ENCODE measurements around the gene ATG10. TPM values are rescaled to one million over a fixed set of nuclear protein-coding genes. Genes with fewer than 3 reads are reported as not detected.

ATG10 gene
- total RNA-seq, 1 experiment from 2014 or later: 7.6 TPM

- TF ChIP-seq CTCF (conservative IDR thresholded peaks at IDR 0.05): no peak
- Histone ChIP-seq H2BK15ac (ENCODE audit: low read depth, low read length) (no peak overlapping the region), H2AFZ (ENCODE audit: low read length) (no peak overlapping the region), H3K9ac (ENCODE audit: extremely low read depth, insufficient read length, low read length) (no peak overlapping the region), H3K14ac (ENCODE audit: insufficient read depth, low read length) (no peak overlapping the region), H3K79me1 (ENCODE audit: insufficient read depth, low read depth, low read length, poor library complexity, severe bottlenecking) (no peaks in the 10 kb centered on the region), H4K91ac (ENCODE audit: insufficient read length, low read depth, low read length) (no peak overlapping the region), H3K9me3 (ENCODE audit: control insufficient read depth, low read depth, low read length) (no peaks in the 10 kb centered on the region), H3K27ac (ENCODE audit: insufficient read length, low read depth, low read length) (no peak overlapping the region), H4K5ac (ENCODE audit: insufficient read length, low read depth, low read length) (no peak overlapping the region), H3K27me3 (ENCODE audit: insufficient read depth, low read length) (no peaks in the 10 kb centered on the region; the same call in 1 of the 2 replicates), H2AK5ac (ENCODE audit: insufficient read length, low read length) (no peak overlapping the region), H3T11ph (ENCODE audit: low read length) (no peak overlapping the region), H2BK5ac (ENCODE audit: insufficient read length, low read length) (no peak overlapping the region), H4K20me1 (ENCODE audit: control insufficient read depth, insufficient read depth, insufficient read length) (no peaks in the 10 kb centered on the region), H3K4ac (ENCODE audit: low read depth, low read length) (no peak overlapping the region), H2BK120ac (ENCODE audit: low read depth, low read length, poor library complexity, severe bottlenecking) (no peak overlapping the region), H3K4me1 (ENCODE audit: insufficient read depth, low read length) (peaks cover 4% of the 10 kb centered on the region; the same call in 1 of the 2 replicates), H3K79me2 (ENCODE audit: insufficient read depth, low read length) (no peaks in the 10 kb centered on the region), H3K18ac (ENCODE audit: insufficient read length, low read depth, low read length) (no peak overlapping the region), H3K56ac (ENCODE audit: insufficient read length, low read depth, low read length) (no peak overlapping the region), H3K23ac (ENCODE audit: insufficient read length, low read depth, low read length) (no peak overlapping the region), H3K23me2 (ENCODE audit: insufficient read length, low read depth, low read length, poor library complexity, severe bottlenecking) (no peaks in the 10 kb centered on the region), H4K8ac (replicated peaks; ENCODE audit: insufficient read length, low read depth, low read length) (no peak overlapping the region), H2BK12ac (ENCODE audit: insufficient read length, low read depth, low read length) (no peak overlapping the region), H3K4me2 (ENCODE audit: insufficient read depth, insufficient read length, low read length) (no peak overlapping the region), H2BK20ac (ENCODE audit: low read depth, low read length, poor library complexity, severe bottlenecking) (no peak overlapping the region)
- H3K27ac Mint-ChIP-seq: no peak overlapping the region
- H3K4me1 Mint-ChIP-seq: peaks cover 64 to 65% of the 10 kb centered on the region in 2 experiments
- H3K36me3 Mint-ChIP-seq (ENCODE audit: insufficient read depth in 1 of 3, low read depth in 3 of 3): peaks cover 0 to 5% (median 2%) of the 10 kb centered on the region in 3 experiments; a peak in 4 of 7 replicates
- H3K27me3 Mint-ChIP-seq (ENCODE audit: low read depth): peaks cover 2% of the 10 kb centered on the region; the same call in 1 of the 2 replicates
- DNase-seq: no peak
- H3K9me3 Mint-ChIP-seq: peaks cover 3 to 4% of the 10 kb centered on the region in 2 experiments; a peak in 3 of 5 replicates
- peak overlapping the region; percentile 28 to 50; a peak in 2 of 5 replicates for H3K4me3 Mint-ChIP-seq
Observed at GRCh38 chr5:82295144-82295543, 323.3 kb downstream of the ATG10 start.

Data from H9 (cell line).